Measurements from ENCODE around the gene LHFPL6. TPM values are rescaled to one million over a fixed set of nuclear protein-coding genes. Genes with fewer than 3 reads are reported as not detected.

LHFPL6 gene
- total and polyA plus RNA-seq, 9 of the 15 experiments (the other 6 are each of a cell fraction or from before 2014, with no cell fraction given) = 0.18 TPM; not detected in 8

- TF ChIP-seq REST (IDR thresholded peaks at IDR 0.05; ENCODE audit: borderline replicate concordance) (peak; percentile 20; the same call in 1 of the 2 replicates), REST (CRISPR knock-in tag; IDR thresholded peaks at IDR 0.05; ENCODE audit: low read depth) (no peak), TEAD1 (CRISPR knock-in tag; IDR thresholded peaks at IDR 0.05) (peak; percentile 84 to 98)
These were observed 9.1 kb upstream of the LHFPL6 start (continued) for GRCh38 chr13:39612023-39612637.
